ENCODE data around the gene EHD2.

EHD2 gene

GRCh38 chr19:47701717-47702552 is 11.3 kb upstream of the EHD2 start:
- no peak for TF ChIP-seq TAF1 (IDR thresholded peaks at IDR 0.05; ENCODE audit: low read depth)
- TF ChIP-seq, protein P1, sequence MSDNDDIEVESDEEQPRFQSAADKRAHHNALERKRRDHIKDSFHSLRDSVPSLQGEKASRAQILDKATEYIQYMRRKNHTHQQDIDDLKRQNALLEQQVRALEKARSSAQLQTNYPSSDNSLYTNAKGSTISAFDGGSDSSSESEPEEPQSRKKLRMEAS (IDR thresholded peaks at IDR 0.05) = no peak
- no peak for TF ChIP-seq CREB1 (IDR thresholded peaks at IDR 0.05; ENCODE audit: low read depth)
- TF ChIP-seq TEAD4 (IDR thresholded peaks at IDR 0.05) = no peak
- TF ChIP-seq, protein P2, sequence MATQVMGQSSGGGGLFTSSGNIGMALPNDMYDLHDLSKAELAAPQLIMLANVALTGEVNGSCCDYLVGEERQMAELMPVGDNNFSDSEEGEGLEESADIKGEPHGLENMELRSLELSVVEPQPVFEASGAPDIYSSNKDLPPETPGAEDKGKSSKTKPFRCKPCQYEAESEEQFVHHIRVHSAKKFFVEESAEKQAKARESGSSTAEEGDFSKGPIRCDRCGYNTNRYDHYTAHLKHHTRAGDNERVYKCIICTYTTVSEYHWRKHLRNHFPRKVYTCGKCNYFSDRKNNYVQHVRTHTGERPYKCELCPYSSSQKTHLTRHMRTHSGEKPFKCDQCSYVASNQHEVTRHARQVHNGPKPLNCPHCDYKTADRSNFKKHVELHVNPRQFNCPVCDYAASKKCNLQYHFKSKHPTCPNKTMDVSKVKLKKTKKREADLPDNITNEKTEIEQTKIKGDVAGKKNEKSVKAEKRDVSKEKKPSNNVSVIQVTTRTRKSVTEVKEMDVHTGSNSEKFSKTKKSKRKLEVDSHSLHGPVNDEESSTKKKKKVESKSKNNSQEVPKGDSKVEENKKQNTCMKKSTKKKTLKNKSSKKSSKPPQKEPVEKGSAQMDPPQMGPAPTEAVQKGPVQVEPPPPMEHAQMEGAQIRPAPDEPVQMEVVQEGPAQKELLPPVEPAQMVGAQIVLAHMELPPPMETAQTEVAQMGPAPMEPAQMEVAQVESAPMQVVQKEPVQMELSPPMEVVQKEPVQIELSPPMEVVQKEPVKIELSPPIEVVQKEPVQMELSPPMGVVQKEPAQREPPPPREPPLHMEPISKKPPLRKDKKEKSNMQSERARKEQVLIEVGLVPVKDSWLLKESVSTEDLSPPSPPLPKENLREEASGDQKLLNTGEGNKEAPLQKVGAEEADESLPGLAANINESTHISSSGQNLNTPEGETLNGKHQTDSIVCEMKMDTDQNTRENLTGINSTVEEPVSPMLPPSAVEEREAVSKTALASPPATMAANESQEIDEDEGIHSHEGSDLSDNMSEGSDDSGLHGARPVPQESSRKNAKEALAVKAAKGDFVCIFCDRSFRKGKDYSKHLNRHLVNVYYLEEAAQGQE (IDR thresholded peaks at IDR 0.05; ENCODE audit: low read depth) = no peak

- TF ChIP-seq EP300 (IDR thresholded peaks at IDR 0.05; ENCODE audit: borderline replicate concordance) (no peak), USF1 (IDR thresholded peaks at IDR 0.05) (no peak)
Measured at GRCh38 chr19:47702671-47703070, 10.6 kb upstream of the EHD2 start.

GRCh38 chr19:47703301-47703700 is 9.9 kb upstream of the EHD2 start:
- no peak for TF ChIP-seq TAF1 (IDR thresholded peaks at IDR 0.05; ENCODE audit: low read depth)
- TF ChIP-seq, protein P2 (IDR thresholded peaks at IDR 0.05; ENCODE audit: low read depth) = no peak
- TF ChIP-seq, protein P1 (IDR thresholded peaks at IDR 0.05) = no peak
- no peak for TF ChIP-seq RAD21 (IDR thresholded peaks at IDR 0.05; ENCODE audit: low read depth)
- TF ChIP-seq YY1 (IDR thresholded peaks at IDR 0.05; ENCODE audit: low read depth) = no peak
- no peak for TF ChIP-seq CREB1 (IDR thresholded peaks at IDR 0.05; ENCODE audit: low read depth)
- TF ChIP-seq EGR1 (IDR thresholded peaks at IDR 0.05) = no peak
- TF ChIP-seq NFIC (IDR thresholded peaks at IDR 0.05) = no peak
- TF ChIP-seq ZBTB7A (IDR thresholded peaks at IDR 0.05; ENCODE audit: low read depth) = no peak
- TF ChIP-seq USF1 (IDR thresholded peaks at IDR 0.05) = no peak
- TF ChIP-seq TEAD4 (IDR thresholded peaks at IDR 0.05) = no peak
- TF ChIP-seq EP300 (IDR thresholded peaks at IDR 0.05; ENCODE audit: borderline replicate concordance) = no peak
- TF ChIP-seq FOXM1 (IDR thresholded peaks at IDR 0.05; ENCODE audit: borderline replicate concordance, low read depth) = no peak
- TF ChIP-seq TCF12 (IDR thresholded peaks at IDR 0.05; ENCODE audit: low read depth) = no peak
- no peak for TF ChIP-seq CEBPB (IDR thresholded peaks at IDR 0.05)

GRCh38 chr19:47704024-47704423 is 9.2 kb upstream of the EHD2 start:
- TF ChIP-seq TCF12 (IDR thresholded peaks at IDR 0.05; ENCODE audit: low read depth) (no peak), FOXM1 (IDR thresholded peaks at IDR 0.05; ENCODE audit: borderline replicate concordance, low read depth) (no peak), CEBPB (IDR thresholded peaks at IDR 0.05) (no peak), YY1 (IDR thresholded peaks at IDR 0.05; ENCODE audit: low read depth) (no peak), TEAD4 (IDR thresholded peaks at IDR 0.05) (no peak), USF1 (IDR thresholded peaks at IDR 0.05) (no peak), EP300 (IDR thresholded peaks at IDR 0.05; ENCODE audit: borderline replicate concordance) (no peak), RAD21 (IDR thresholded peaks at IDR 0.05; ENCODE audit: low read depth) (no peak), ZBTB7A (IDR thresholded peaks at IDR 0.05; ENCODE audit: low read depth) (no peak), NFIC (IDR thresholded peaks at IDR 0.05) (no peak), TAF1 (IDR thresholded peaks at IDR 0.05; ENCODE audit: low read depth) (no peak), EGR1 (IDR thresholded peaks at IDR 0.05) (no peak), CREB1 (IDR thresholded peaks at IDR 0.05; ENCODE audit: low read depth) (no peak)
- TF ChIP-seq, protein P2 (IDR thresholded peaks at IDR 0.05; ENCODE audit: low read depth) = no peak
- TF ChIP-seq, protein P1 (IDR thresholded peaks at IDR 0.05) = no peak

Measured in Ishikawa (cell line).